HG03457 (cell line): ENCODE results near the gene LMBRD2.
"Not testable (repeated sequence)": the region's sequence is repeated elsewhere in the genome, so short reads cannot be mapped to it uniquely, and the experiment has no call there.

Source experiments
- ATAC-seq: cut with Tn5 transposase; IDR thresholded peaks from one replicate; pipeline ENCODE4 v1.9.1; 2021; ENCODE audit warnings: moderate number of reproducible peaks; ENCODE audit not compliant: unreplicated experiment

LMBRD2 gene

GRCh38 chr5:36151434-36152323 lies at the start of gene LMBRD2, which contains the start of gene SKP2:
Gene LMBRD2 (minus strand): TSS chr5:36151887. CDS start chr5:36143349, 8,538 bp downstream.
Gene SKP2 (plus strand): TSS chr5:36152111. CDS start chr5:36152263, 152 bp downstream.
- peak; percentile 98 for ATAC-seq

DNA sequence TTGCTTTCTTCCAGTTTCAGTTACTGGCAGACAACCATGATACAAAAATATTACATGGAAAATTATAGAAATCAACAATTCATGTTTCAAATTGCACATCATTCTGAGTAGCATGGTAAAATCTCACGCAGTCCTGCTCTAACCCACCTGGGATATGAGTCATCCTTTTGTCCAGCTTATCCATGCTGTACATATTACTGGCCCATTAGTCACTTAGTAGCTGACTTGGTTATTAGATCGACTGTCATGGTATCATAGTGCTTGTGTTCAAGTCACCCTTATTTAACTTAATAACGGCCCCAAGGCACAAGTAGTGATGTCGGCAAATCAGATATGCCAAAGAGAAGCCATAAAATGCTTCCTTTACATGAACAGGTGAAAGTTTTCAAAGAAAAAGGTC lies 48.8 kb upstream of the LMBRD2 start:
- ATAC-seq, result no peak

DNA sequence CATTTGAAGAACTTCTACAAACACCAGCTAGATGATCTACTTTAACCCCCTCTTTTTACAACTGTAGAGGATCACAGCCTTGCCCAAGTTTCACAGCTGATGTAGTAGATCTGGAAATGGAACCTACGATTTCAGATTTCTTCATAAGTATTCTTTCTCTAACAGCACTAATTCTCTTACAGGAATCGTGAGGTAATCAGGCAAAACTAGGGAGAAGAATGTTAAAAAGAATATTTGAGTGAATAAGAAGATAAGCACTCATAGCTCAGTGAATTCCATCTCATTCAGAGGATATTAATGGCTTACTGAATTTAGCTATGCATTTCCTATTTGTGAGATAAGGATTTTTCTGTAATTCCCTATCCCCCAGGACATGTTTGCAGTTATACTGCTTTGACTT lies 47.9 kb upstream of the LMBRD2 start:
- no peak for ATAC-seq

GRCh38 chr5:36198783-36199182 lies 47.1 kb upstream of the LMBRD2 start:
- not testable (repeated sequence) for ATAC-seq

DNA sequence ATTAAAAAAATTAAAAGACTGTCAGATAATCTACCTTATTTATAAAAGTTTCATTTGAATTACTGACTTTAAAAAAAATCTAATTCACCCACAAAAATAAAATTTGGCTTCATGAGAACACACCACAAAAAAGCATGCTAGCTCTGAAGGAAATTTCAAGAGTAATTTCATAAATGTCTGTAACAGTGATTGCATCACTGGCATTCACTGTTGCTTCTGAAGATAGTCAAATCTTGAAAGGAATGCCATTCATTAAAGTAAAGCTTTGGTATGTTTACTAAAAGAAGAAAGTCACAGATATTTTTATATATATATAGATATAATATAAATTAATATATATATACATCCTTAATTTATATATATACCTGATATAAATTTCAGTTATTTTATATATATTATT lies 46.6 kb upstream of the LMBRD2 start:
- no peak for ATAC-seq

DNA sequence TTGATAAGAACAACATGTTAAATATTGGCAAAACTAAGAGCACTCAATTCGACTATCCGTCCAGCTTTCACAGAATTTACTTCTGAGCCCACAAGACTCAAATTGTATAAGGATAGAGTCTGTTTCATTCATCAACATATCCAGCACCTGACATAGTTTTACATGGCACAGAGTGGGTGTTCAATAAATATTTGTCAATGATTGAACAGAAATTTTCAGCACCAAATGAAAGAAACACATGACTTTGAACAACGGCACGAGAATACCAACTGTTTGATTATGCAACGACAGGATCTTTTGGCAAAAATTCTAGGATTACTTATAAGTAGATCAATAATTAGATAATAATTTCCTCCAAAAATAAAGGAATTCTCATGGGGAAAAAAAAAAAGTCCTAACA lies 42.1 kb upstream of the LMBRD2 start:
- no peak for ATAC-seq

- not testable (repeated sequence) for ATAC-seq
Observed at GRCh38 chr5:36184408-36184807, 32.7 kb upstream of the LMBRD2 start.

DNA sequence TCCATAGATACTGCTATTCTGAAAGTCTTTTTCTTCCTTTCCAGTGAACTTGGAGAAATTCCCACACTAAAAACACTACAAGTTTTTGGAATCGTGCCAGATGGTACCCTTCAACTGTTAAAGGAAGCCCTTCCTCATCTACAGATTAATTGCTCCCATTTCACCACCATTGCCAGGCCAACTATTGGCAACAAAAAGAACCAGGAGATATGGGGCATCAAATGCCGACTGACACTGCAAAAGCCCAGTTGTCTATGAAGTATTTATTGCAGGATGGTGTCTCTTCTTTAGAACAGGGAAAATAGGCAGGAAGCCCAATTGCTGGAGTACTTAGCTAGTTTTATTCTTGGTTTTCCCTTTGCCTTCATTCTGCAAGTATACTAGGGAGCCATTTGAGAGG lies 30.1 kb upstream of the LMBRD2 start:
- no peak for ATAC-seq

GRCh38 chr5:36180556-36181350 lies 29.1 kb upstream of the LMBRD2 start:
- no peak for ATAC-seq

- ATAC-seq, result no peak
Observed at GRCh38 chr5:36179950-36180349, 28.3 kb upstream of the LMBRD2 start.

- ATAC-seq, result no peak
Observed at GRCh38 chr5:36178524-36178890, 26.8 kb upstream of the LMBRD2 start.

- no peak for ATAC-seq
Observed at GRCh38 chr5:36177715-36178523, 26.2 kb upstream of the LMBRD2 start.

GRCh38 chr5:36177154-36177553 lies 25.5 kb upstream of the LMBRD2 start:
- ATAC-seq, result peak; percentile 94

GRCh38 chr5:36175043-36175442 lies 23.4 kb upstream of the LMBRD2 start:
- ATAC-seq, result no peak

- ATAC-seq, result no peak
Observed at GRCh38 chr5:36174119-36174518, 22.4 kb upstream of the LMBRD2 start.

DNA sequence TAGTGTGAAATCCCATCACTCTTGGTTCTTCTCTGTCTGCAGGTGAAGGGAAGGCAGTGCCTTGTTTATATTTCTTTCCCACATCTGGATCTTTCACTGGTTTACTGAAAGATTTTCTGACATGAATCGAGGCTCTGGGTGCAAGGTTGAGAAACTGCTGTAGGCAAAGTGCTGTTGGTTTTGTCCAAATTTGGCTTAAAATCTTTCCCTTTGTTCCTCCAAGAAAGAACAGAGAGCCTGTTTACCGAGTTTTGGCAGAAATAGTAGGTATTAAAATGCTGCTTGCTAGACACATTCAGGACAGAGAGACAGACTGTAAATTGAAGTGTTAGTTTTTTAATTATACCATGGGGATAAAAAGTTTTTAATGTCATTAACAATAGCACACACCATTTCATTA lies 21.7 kb upstream of the LMBRD2 start:
- ATAC-seq, result no peak

DNA sequence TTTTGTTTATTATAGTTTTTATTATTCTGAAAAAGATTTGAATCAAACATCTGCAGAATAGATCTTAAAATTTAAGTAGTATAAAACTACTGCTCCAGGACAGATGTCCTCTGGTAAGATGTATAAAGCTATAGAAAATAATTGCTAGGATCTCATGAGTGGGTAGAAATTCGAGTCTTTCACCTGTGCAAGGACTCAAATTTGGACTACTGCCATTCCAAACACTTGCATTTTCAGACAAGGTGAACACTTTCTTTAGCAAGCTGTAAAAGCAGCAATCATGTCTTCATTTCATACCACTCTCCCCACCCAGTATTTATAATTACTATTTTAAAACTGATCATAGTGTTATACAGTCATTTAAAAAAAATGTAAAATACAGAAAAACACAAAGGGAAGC lies 20.9 kb upstream of the LMBRD2 start:
- ATAC-seq, result no peak

DNA sequence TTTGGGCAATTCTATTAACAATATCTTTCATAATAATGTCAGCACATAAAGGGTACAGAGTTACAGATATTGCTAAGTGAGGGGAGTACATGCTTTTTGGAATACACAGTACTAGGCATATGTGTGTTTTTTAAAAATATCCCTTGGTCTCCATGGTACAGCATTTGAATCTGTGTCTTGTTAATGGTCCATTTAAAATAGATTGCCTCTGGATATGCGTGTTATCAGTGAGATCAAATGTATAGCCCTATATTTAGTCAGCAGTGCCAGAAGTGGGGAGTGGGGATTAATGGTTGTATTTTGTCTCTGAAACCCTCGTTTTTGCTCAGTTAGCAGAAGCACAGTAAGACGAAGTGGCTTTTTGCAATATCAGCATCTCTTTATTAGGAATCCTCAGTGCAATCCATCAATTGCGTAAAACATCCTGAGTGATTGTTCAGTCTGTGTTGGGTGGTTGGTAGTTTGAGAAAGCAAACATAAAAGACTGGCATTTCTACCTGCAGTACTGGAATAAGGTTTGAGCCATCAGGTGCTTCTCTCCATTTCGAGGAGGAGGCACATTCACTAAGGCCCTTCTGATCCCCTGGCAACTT lies 19.2 kb upstream of the LMBRD2 start:
- no peak for ATAC-seq

- no peak for ATAC-seq
Observed at GRCh38 chr5:36168737-36169136, 17.1 kb upstream of the LMBRD2 start.

DNA sequence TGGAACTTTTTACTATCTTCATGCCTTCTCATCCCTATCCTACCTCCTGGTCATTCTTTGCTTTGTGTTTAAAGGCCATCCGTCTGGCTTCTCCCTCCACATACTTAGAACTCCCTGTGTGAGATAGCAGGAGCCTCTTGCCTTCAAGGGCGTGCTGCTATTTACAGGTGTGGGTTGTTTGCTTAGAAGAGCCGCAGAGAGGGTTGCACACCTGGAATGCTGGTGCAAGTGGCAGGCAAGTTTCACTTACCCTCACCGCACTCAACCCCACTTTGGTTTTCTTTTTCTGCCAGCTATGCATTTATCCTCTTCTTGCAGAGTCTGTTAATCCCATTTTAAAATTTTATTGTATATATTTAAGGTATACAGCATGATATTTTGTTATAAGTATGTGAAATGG lies 12.8 kb upstream of the LMBRD2 start:
- ATAC-seq, result no peak
